HS-27A (cell line): ENCODE measurements around the gene SORBS2.
A peak's percentile ranks its signal among the peaks of the same experiment; 100 is the strongest.

Experiments used
- DNase-seq: peaks from one replicate; pipeline ENCODE4 v3.0.0-alpha.2; 2012; ENCODE audit warnings: low read depth, missing footprints

The SORBS2 gene

GRCh38 chr4:185671496-185671895 is 140.5 kb downstream of the SORBS2 start:
- DNase-seq = no peak

GRCh38 chr4:185671066-185671465 is 140.9 kb downstream of the SORBS2 start:
- DNase-seq = no peak

GRCh38 chr4:185669288-185669687 is 142.7 kb downstream of the SORBS2 start:
- DNase-seq = no peak

GRCh38 chr4:185666156-185666555 is 145.8 kb downstream of the SORBS2 start:
- DNase-seq = no peak

GRCh38 chr4:185665655-185666054 is 146.3 kb downstream of the SORBS2 start:
- DNase-seq = no peak

- no peak for DNase-seq
Measured at GRCh38 chr4:185664481-185664880, 147.5 kb downstream of the SORBS2 start.

GRCh38 chr4:185662030-185662778 is 149.8 kb downstream of the SORBS2 start:
- no peak for DNase-seq

GRCh38 chr4:185660340-185660739 is 151.7 kb downstream of the SORBS2 start:
- DNase-seq = no peak

- DNase-seq = no peak
Measured at GRCh38 chr4:185657699-185658098, 154.3 kb downstream of the SORBS2 start.

GRCh38 chr4:185657183-185657582 is 154.8 kb downstream of the SORBS2 start:
- DNase-seq = no peak

GRCh38 chr4:185656467-185656931 is 155.5 kb downstream of the SORBS2 start:
- no peak for DNase-seq

GRCh38 chr4:185654965-185655554 is 156.9 kb downstream of the SORBS2 start:
- no peak for DNase-seq

- no peak for DNase-seq
Measured at GRCh38 chr4:185654311-185654710, 157.7 kb downstream of the SORBS2 start.

- no peak for DNase-seq
Measured at GRCh38 chr4:185651851-185652250, 160.1 kb downstream of the SORBS2 start.

GRCh38 chr4:185651137-185651677 is 160.8 kb downstream of the SORBS2 start:
- DNase-seq = no peak

GRCh38 chr4:185648631-185649030 is 163.4 kb downstream of the SORBS2 start:
- no peak for DNase-seq

GRCh38 chr4:185645403-185645802 is 166.6 kb downstream of the SORBS2 start:
- no peak for DNase-seq

GRCh38 chr4:185644408-185644807 is 167.6 kb downstream of the SORBS2 start:
- DNase-seq = no peak

GRCh38 chr4:185642907-185643306 is 169.1 kb downstream of the SORBS2 start:
- DNase-seq = no peak

- DNase-seq = peak; percentile 14
Measured at GRCh38 chr4:185640811-185641675, 171.0 kb downstream of the SORBS2 start.

- no peak for DNase-seq
Measured at GRCh38 chr4:185638548-185639301, 173.3 kb downstream of the SORBS2 start.

- DNase-seq = no peak
Measured at GRCh38 chr4:185638093-185638492, 173.9 kb downstream of the SORBS2 start.
